SK-N-SH (cell line): ENCODE measurements around the gene INPP5K. TPM values are rescaled to one million over a fixed set of nuclear protein-coding genes. Genes with fewer than 3 reads are reported as not detected.

Source experiments
- CTCF ChIA-PET: fragments of 300-600, 350-600 bp; formaldehyde crosslinking; extraction: SDS; loops from one replicate; lab custom pipeline; 2021; lab: Yijun Ruan, JAX
- POLR2A ChIA-PET: fragments of 350-600 bp; sonication (Branson Sonifier 250); formaldehyde crosslinking; extraction: SDS; loops from one replicate; lab custom pipeline; 2020; ENCODE audit warnings: antibody characterized with exemption, inconsistent platforms; lab: Yijun Ruan, JAX
- DNase-seq: peaks from one replicate; pipeline ENCODE4 v3.0.0; 2012
- H2AFZ ChIP-seq: fragments of 200-600 bp; sonication (generic); 2 replicates; pipeline ENCODE4 v1.8.1; 2016; ENCODE audit warnings: antibody characterized with exemption, mild to moderate bottlenecking, low read depth
- H3F3A ChIP-seq: fragments of 200-600 bp; sonication (generic); replicated peaks from 2 replicates; pipeline ENCODE3; 2016; ENCODE audit warnings: antibody characterized with exemption, mild to moderate bottlenecking; ENCODE audit not compliant: insufficient read depth
- H3K27ac ChIP-seq, 2 experiments: fragments of 200-500 bp in 1 of 2; fragments of 200-600 bp in 1 of 2; sonication (Bioruptor generic) in 1 of 2; sonication (generic), shearing (Covaris generic) in 1 of 2; 2 replicates each; pipeline versions ENCODE4 v1.5.1 to v1.6.1; 2014 to 2016; ENCODE audit warnings: low read depth in 2 of 2, inconsistent platforms in 1 of 2, low read length in 1 of 2, mild to moderate bottlenecking in 1 of 2, mixed read lengths in 1 of 2
- H3K27me3 ChIP-seq: fragments of 200-600 bp; sonication (generic), shearing (Covaris generic); 2 replicates; pipeline ENCODE4 v1.6.1; 2016; ENCODE audit warnings: mixed run types; ENCODE audit not compliant: insufficient read depth
- H3K36me3 ChIP-seq, 2 experiments: fragments of 200-500 bp in 1 of 2; fragments of 200-600 bp in 1 of 2; sonication (Bioruptor generic) in 1 of 2; sonication (generic) in 1 of 2; replicated peaks in 1 of 2; 2 replicates each; pipeline versions ENCODE3 to v1.5.1; 2014 to 2016; ENCODE audit warnings: low read length in 1 of 2, mild to moderate bottlenecking in 1 of 2; ENCODE audit not compliant: insufficient read depth in 2 of 2, control insufficient read depth in 1 of 2
- H3K4me1 ChIP-seq, 2 experiments: fragments of 200-500 bp in 1 of 2; fragments of 200-600 bp in 1 of 2; sonication (Bioruptor generic) in 1 of 2; sonication (generic), shearing (Covaris generic) in 1 of 2; 2 replicates each; pipeline versions ENCODE4 v1.5.1 to v1.6.1; 2014 to 2016; ENCODE audit warnings: low read depth in 1 of 2, low read length in 1 of 2, mixed run types in 1 of 2; ENCODE audit not compliant: insufficient read depth in 2 of 2, control insufficient read depth in 1 of 2
- H3K4me2 ChIP-seq: fragments of 200-600 bp; sonication (generic), shearing (Covaris generic); 2 replicates; pipeline ENCODE4 v1.6.1; 2017; ENCODE audit warnings: mixed run types
- H3K4me3 ChIP-seq, 2 experiments: fragments of 200-500 bp in 1 of 2; fragments of 200-600 bp in 1 of 2; sonication (Bioruptor generic) in 1 of 2; sonication (generic), shearing (Covaris generic) in 1 of 2; 2 replicates each; pipeline versions ENCODE4 v1.5.1 to v1.8.1; 2014 to 2016; ENCODE audit warnings: low read depth in 2 of 2, inconsistent platforms in 1 of 2, low read length in 1 of 2, mild to moderate bottlenecking in 1 of 2, mixed read lengths in 1 of 2, moderate library complexity in 1 of 2
- H3K79me2 ChIP-seq: fragments of 200-600 bp; sonication (generic); 2 replicates; pipeline ENCODE4 v1.8.1; 2017; ENCODE audit warnings: mild to moderate bottlenecking; ENCODE audit not compliant: insufficient read depth
- H3K9ac ChIP-seq: fragments of 200-600 bp; sonication (generic); 2 replicates; pipeline ENCODE4 v1.6.1; 2017; ENCODE audit warnings: mixed run types
- H3K9me2 ChIP-seq: fragments of 200-600 bp; sonication (generic); 2 replicates; pipeline ENCODE4 v1.6.1; 2017; ENCODE audit warnings: mixed run types
- H3K9me3 ChIP-seq: fragments of 200-600 bp; sonication (generic); 2 replicates; pipeline ENCODE4 v1.6.1; 2017; ENCODE audit warnings: mixed run types, mild to moderate bottlenecking, moderate library complexity
- H4K20me1 ChIP-seq: fragments of 200-600 bp; sonication (generic); 2 replicates; pipeline ENCODE4 v1.6.1; 2017; ENCODE audit warnings: mild to moderate bottlenecking, mixed run types; ENCODE audit not compliant: insufficient read depth
- CHD2 ChIP-seq: fragments of 150-350 bp; IDR thresholded peaks from 2 replicates; pipeline ENCODE4 v1.6.1; 2018; ENCODE audit warnings: low read length; ENCODE audit not compliant: partially characterized antibody
- CTCF ChIP-seq: fragments of 200-600 bp; sonication (generic); IDR thresholded peaks from 2 replicates; pipeline ENCODE4 v1.6.1; 2017; ENCODE audit warnings: antibody characterized with exemption, mild to moderate bottlenecking, moderate library complexity
- EP300 ChIP-seq, 2 experiments: IDR thresholded peaks; 2 replicates each; pipeline versions ENCODE4 v1.4.0 to v1.6.1; 2012; ENCODE audit warnings: borderline replicate concordance in 1 of 2, low read depth in 1 of 2, low read length in 1 of 2
- EZH2phosphoT487 ChIP-seq: fragments of 200-600 bp; sonication (generic); IDR thresholded peaks from 2 replicates; pipeline ENCODE4 v1.6.1; 2017; ENCODE audit warnings: low read depth, mixed run types, mild to moderate bottlenecking, antibody characterized with exemption, moderate library complexity, borderline replicate concordance
- FOSL2 ChIP-seq: IDR thresholded peaks from 2 replicates; pipeline ENCODE4 v1.4.0; 2012; ENCODE audit warnings: low read depth, mild to moderate bottlenecking, moderate library complexity, borderline replicate concordance
- FOXM1 ChIP-seq: IDR thresholded peaks from 2 replicates; pipeline ENCODE4 v1.4.0; 2012; ENCODE audit warnings: low read depth, mild to moderate bottlenecking
- IRF3 ChIP-seq: fragments of 150-350 bp; IDR thresholded peaks from 2 replicates; pipeline ENCODE4 v1.6.1; 2016; ENCODE audit warnings: mild to moderate bottlenecking, low read depth, low read length
- MAX ChIP-seq: IDR thresholded peaks from 2 replicates; pipeline ENCODE4 v1.4.0; 2012; ENCODE audit warnings: low read depth
- POLR2AphosphoS5 ChIP-seq: IDR thresholded peaks from 2 replicates; pipeline ENCODE4 v1.6.1; 2012; ENCODE audit warnings: low read depth, low read length
- SIN3A ChIP-seq: IDR thresholded peaks from 2 replicates; pipeline ENCODE4 v1.6.1; 2012; ENCODE audit warnings: low read depth, mild to moderate bottlenecking, low read length, moderate library complexity, borderline replicate concordance
- SMC3 ChIP-seq: IDR thresholded peaks from 2 replicates; pipeline ENCODE4 v1.6.1; 2012; ENCODE audit warnings: low read depth, low read length, improper control_type of control experiment
- TAF1 ChIP-seq: IDR thresholded peaks from 2 replicates; pipeline ENCODE4 v1.6.1; 2012; ENCODE audit warnings: low read depth, mild to moderate bottlenecking, low read length, moderate library complexity, borderline replicate concordance
- TEAD4 ChIP-seq: IDR thresholded peaks from 2 replicates; pipeline ENCODE4 v1.4.0; 2012; ENCODE audit warnings: mild to moderate bottlenecking, borderline replicate concordance; ENCODE audit not compliant: insufficient read depth
- ZBTB33 ChIP-seq: IDR thresholded peaks from 2 replicates; pipeline ENCODE4 v1.4.0; 2012; ENCODE audit warnings: low read depth, borderline replicate concordance
- WGBS: methylation state at CpG from one replicate; pipeline ENCODE4 v1.1.6; 2017; ENCODE audit warnings: low lambda C conversion rate; 5-methylcytosine and 5-hydroxymethylcytosine counted together
- polyA plus RNA-seq, 3 experiments: library from polyadenylated mRNA; depleted of rRNA; stranded (reverse); fragments of >200 nt; gene quantifications; 2 replicates each; pipeline ENCODE4 v1.2.3, GENCODE V29; 2012

INPP5K gene
- polyA plus RNA-seq, 1 of the 3 experiments (the other 2 are of a cell fraction), result 26.2 TPM

- no peak for TF ChIP-seq ZBTB33
- no peak for TF ChIP-seq FOSL2
- peak; percentile 79 for TF ChIP-seq TAF1
- peak; percentile 36 for TF ChIP-seq CHD2
- peak; percentile 92 for TF ChIP-seq SIN3A
- peak; percentile 80 for TF ChIP-seq MAX
- no peak for TF ChIP-seq EZH2phosphoT487
- TF ChIP-seq SMC3, result no peak
- peak; percentile 95 for TF ChIP-seq POLR2AphosphoS5
Measured at GRCh38 chr17:1516388-1517161, at the start of gene INPP5K (continued).

GRCh38 chr17:1565877-1566276, 49.5 kb upstream of the INPP5K start:
- Histone ChIP-seq H3K4me3 (no peak overlapping the region), H3K4me2 (no peak overlapping the region), H3K27ac (no peak overlapping the region), H3K27me3 (no peaks in the 10 kb centered on the region), H3K9me2 (no peaks in the 10 kb centered on the region)
- 62% methylated on average over 6 of the region's 6 CpGs for WGBS
- TF ChIP-seq ZBTB33 (no peak), FOXM1 (no peak), CTCF (no peak), EP300 (IDR thresholded peaks at IDR 0.05; ENCODE audit: borderline replicate concordance in 1 of 2, low read depth in 1 of 2, low read length in 1 of 2) (no peak), IRF3 (no peak), TEAD4 (no peak)
- TF ChIP-seq, all 33 proteins: peak for 0
- no peak for DNase-seq
- no peak overlapping the region for H2AFZ ChIP-seq
- H3K36me3 ChIP-seq, result no peaks in the 10 kb centered on the region
- peaks cover 0 to 15% of the 10 kb centered on the region in 2 experiments; a peak in 1 of 4 replicates for H3K4me1 ChIP-seq
- POLR2A ChIA-PET, result no interaction called here
- no peak overlapping the region for H3K9ac ChIP-seq
- H3F3A ChIP-seq, result no peaks in the 10 kb centered on the region
- no peaks in the 10 kb centered on the region for H3K9me3 ChIP-seq
- peaks cover 11% of the 10 kb centered on the region for H3K79me2 ChIP-seq
- H4K20me1 ChIP-seq, result peaks cover 12% of the 10 kb centered on the region
- CTCF ChIA-PET, result interaction anchor here (0.9 kb wide), 1 partner anchor 8 kb away, joined by 4 read pairs; no protein-coding TSS in a partner anchor
